Islet precursor cell (in vitro differentiated cells): ENCODE measurements around the gene ESRRG.

Experiments used
- DNase-seq: peaks from one replicate; pipeline ENCODE4 v3.0.0-alpha.2; 2018

Gene ESRRG

DNA sequence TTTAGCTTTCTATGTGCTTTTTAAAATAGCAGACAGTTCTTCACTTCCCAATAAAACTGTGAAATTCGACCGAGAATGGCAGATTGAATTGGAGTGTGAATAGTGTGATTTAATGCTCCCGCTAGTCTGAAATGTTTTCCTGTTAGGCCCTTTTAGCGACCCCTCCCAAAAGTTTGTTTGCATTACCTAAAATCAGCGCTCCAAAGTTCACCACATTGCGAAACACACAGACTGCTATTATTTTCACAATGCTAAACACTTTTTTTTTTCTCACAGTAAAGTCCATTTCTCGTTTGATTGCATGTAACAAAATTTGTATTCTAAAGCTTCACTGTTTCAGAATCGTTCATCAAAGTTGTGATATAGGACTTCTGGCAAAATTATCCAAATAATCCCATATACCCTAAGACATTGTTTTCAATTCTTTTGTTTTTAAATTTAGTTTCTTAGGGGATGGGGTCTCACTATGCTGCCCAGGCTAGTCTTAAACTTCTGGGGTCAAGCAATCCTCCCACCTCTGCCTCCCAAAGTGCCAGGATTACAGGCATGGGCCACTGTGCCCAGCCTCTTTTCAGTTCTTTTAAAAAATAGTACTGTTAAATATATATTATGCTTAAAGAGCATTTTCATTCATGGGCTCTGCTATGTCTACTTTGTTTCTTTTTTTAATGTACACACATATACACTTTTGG lies 223.5 kb downstream of the ESRRG start:
- DNase-seq = no peak

DNA sequence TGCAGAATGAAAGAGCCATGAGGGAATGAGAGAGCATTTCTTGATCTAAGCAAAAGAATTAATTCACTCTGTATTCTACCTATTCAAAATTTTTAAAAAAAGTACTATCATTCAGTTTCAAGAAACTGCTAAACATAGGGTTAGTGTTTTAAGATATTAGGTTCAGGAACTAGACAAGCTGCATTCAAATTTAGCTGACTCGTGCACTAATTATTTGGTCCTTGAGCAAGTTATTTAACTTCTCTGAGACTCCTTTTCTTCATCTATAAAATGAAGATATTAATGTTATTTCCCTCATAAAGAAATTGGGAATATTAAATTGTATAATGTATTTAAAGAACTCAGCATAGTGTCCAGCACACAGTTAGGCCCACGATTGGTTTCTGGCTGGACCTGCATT lies 225.0 kb downstream of the ESRRG start:
- no peak for DNase-seq

DNA sequence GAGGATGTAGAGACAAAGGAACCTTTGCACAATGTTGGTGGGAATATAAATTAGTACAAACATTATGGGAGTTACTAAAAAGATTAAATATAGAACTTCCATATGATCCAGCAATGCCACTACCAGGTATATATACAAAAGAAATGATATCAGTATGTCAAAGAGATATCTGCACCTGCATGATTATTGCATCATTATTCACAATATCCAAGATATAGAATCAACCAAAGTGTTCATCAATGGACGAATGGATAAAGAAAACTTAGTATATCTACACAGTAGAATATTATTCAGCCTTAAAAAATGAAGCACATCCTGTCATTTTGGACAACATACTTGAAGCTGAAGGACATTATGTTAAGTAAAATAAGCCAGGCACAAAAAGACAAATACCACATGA lies 238.2 kb downstream of the ESRRG start:
- no peak for DNase-seq

DNA sequence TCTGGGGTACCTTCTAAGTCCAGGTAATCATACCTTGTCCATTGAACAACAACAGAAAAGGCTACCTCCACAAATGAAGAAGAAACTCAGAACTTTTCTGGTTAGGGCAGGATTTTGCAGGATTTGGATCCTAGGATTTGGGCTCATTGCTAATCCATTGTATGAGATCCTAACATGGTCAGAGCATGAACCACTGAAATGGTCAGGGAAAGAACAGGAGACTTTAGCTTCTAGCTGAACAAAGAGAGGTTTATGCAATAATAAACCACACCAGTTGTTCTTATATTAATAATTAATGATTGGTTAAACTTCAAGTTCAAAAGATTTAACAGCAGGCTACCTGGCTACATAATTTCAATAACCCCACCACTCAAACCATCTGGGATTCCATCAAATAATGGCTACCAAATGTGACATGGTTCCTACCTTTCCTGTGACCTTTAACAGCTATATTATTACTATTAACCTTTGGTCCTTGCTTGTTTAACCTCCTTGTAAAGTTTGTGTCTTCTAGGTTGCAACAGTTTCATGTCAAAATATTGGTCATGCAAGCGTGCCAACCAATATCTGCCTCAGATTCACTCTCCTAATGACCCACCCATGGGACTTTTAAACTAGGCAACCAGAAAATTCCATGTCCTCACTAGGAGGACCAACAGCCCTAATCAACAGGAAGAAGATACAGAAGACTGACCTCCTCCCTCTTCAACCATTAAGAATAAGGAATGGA lies 239.4 kb downstream of the ESRRG start:
- DNase-seq = no peak

DNA sequence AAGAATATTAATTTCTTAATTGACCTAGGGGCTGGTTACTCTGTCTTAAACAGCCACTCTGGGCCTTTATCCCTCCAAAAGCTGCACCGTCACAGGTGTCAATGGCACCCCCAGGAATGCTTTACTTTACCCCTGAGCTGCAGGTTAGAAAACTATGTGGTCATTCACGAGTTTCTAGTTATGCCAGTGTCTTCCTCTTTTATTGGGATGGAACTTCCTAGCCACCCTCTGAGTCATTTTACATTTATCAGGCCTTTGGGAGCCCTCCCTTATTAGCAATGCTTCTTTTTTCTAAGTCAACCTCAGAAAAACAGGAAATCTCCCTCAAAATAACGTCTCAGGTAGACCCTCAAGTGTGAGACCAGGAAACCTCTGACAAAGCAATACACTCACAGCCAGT lies 240.6 kb downstream of the ESRRG start:
- no peak for DNase-seq

DNA sequence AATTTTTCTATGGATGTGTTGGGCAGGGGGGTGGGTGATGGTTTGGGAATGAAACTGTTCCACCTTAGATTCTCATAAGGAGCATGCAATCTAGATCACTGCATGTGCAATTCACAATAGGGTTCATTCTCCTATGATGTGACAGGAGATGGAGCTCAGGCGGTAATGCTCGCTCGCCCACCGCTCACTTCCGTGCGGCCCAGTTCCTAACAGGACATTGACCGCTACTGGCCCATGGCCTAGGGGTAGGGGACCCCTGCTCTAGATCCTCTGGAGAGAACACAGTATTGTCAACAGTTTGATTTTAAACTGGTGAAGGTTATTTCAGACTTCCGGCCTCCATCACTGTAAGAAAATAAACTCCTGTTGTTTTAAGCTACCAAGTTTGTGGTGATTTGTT lies 245.0 kb downstream of the ESRRG start:
- DNase-seq = no peak

DNA sequence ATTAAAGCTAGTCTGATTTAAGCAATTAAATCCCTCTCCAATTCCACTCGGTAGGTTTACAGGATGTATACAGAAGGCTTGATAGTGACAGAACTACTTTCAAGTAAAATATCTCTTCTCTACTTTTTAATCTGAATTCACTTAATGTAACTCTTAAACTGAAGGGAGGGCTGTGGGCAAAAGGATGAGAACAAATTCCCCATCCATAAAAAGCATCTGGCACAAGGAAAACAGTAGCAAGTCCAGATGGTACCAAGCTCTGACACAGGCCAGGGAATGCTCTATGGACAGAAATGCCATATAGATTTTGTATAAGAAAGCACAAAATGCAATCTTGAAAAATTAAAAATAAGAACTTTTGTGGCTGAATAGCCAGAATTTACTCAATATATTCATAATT lies 246.9 kb downstream of the ESRRG start:
- no peak for DNase-seq

DNA sequence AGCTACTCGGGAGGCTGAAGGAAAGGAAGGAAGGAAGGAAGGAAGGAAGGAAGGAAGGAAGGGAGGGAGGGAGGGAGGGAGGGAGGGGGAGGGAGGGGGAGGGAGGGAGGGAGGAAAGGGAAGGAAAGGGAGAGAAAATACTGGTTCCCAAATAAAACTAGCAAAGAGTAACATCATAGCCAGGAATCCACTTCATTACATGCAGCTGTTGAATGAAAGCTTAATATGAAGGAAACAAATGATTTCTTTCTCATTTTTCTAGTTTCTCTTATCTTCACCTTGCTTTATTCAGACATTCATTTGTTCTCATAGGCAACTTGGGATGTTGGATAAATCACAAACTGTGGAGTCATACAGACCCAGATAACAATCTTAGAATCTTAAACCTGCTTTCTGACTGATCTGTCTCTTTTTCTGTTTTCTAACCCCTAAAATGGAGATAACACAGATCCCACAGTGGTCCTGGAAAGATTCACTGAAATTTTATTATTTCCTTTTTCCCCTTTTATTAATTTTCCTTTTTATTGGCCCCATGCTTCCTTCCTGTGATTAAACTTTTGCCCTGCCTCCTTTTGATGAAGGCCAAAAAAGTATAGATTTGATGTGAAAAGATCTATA lies 247.5 kb downstream of the ESRRG start:
- no peak for DNase-seq

DNA sequence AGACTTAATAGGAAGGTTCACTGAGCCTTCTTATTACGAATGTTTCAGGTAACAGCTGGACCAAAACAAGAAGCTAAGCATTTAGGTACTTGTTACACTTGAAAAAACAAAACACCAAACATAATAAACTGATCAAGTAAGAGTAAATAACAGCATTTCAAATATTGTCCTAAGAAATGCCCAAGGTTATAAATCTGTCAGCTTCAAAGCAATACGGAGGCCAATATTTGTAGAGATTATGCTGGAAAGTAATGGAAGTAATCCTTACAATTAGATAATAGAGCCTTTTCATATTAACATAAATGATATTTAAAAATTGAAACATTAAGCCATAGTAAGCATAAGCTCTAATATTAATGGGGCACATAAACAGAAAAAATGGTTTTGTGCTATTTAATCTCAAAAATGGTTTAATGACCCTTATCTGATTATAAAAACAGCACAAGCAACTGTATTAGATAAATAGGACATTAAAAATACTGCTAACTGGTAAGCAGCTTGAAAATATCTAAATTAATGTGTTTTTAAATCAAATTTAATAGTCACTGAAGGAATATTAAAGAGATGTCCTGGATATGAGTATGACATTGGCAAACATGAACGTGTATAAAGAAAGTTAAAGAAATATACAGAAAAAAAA lies 256.9 kb downstream of the ESRRG start:
- DNase-seq = no peak

DNA sequence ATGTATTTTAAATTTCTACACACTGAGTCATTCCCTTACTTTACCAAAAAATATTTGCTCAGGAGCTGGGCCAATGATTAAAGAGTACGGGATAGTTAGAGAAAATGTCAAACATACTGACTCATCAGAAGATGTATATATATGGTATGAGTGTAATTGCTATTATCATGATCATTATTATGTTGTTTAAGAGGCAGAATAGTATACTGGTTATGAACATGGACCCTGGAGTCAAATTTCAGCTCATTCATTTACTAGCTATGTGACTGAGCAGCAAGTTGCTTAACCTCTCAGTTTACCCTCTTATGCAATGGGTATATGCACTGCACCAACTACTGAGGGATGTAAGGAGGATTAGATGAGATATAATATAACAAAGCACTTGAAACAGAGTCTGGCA lies 258.7 kb downstream of the ESRRG start:
- no peak for DNase-seq

DNA sequence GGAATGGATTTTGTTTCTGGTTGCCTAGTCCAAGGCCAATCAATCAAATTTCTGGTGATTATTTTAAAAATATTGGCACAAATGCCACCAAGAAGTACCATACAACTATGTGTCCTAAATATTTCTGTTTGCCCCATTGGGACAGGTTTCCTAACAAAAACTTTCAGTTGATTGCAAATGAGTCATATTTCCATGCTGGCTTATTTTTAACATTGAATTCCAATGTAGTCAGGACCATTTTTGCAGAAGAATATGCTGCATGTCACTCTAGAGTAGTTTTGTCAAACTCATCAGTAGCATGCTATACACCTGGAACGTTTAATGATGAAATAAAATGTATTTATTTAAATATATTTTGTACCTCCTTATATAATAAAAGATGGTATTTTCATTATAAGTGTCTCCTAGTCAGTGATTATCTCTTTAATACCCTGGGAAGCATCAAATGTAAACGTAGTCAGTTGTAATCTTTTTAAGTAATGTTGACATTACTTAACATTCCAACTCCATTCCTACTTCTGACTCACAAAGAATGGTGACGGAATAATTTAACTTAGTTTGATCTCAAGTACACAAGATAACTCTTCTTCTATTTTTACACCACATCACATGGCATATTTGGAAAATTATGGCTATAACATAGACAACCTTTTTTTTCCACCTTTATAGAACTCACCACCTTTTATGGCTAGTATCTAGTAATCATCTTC lies 261.0 kb downstream of the ESRRG start:
- no peak for DNase-seq

DNA sequence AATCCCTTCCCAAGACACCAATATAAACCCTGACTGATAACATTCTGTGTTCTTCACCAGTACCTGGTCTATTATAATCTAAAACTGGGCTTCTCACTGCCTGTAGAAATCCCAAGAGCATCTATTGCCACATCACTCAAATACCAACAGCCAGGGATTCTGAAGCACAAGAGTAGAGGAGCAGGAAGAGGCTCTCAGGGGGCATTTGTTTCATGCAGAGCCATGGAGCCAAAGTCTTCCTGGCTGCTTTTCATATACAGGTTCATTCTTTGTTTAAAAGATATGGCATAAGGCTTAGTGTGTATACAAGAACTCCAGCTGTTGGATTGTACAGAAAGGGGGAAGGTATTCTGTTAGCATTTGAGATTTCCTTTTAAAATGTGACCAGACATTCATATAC lies 261.8 kb downstream of the ESRRG start:
- DNase-seq = no peak

DNA sequence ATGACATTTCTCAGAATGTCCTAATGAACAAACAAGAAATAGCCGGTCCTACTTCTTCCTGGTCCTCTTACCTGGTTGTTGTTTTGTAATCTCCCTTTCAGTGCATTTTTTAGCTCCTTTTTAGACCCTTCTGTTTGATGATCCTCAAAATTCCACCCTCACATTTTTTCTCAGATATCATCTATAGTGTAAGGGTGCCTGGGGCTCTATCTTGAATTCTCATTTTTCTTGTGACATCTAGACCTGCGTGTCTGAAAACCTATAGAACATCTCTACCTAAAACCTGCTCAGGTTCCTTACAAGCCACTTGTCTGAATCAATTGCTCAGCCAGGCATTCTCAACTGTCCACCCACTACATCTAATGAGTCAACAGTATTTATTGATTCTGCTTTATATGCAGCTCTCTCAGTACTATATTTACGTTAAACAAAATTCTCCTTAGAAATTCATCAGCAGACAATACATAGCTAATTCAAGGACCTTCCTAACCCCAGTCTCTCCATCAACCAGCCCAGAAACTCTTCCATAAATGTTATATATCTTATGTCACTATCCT lies 263.5 kb downstream of the ESRRG start:
- DNase-seq = no peak

DNA sequence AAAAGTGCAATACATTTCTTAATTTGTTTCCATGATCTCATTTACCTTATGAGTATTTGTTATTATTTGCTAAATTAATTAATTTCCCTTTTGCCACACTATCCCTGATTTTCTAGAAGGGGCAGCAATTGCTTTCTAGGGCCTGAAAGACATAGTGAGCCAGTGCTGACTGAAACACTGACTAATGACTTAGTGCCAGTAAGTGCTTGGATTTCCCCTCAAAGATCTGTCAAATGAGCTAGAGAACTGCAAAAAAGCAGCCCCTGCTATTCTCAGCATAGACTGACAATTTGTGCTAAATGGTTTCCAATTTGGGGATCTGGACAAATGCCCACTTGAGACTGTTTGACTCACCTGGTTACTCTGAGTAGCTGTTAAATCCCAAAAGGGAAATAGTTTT lies 264.4 kb downstream of the ESRRG start:
- no peak for DNase-seq

DNA sequence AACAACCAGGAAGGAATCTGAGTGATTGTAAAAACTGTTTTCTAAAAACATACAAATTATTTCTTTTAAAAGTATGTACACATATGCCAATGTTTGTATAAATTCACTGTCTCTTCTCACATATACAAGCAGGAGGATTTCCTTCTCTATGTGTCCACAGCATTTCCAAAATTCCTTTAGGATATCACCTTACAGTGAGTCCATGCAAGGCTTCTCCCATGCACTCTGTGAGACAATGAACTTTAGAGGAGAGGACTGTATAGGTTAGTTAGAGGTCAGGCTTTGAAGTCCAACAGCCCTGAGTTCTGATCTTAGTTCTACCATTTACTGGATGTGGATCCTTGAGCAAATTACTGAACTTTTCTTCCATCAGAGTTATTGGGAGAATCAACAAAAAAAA lies 265.9 kb downstream of the ESRRG start:
- no peak for DNase-seq

DNA sequence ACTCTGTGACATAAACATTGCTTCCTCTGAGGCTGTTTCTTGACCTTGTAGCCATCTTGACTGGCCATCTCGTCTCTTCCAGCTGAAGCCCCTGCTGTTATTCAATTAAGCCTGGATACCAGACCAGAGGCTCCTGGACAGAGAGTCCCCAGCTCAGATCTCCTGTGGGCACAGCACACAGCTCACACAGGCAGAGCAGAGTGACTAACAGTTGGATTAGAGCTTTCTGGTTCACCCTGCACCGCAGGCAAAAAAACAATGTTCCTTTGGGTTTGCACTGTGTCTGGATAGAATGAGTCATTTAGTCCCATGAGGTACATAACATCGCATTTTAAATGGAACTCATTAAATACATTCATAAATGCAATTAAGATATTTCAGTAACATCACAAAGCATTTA lies 266.5 kb downstream of the ESRRG start:
- DNase-seq = peak; percentile 86

DNA sequence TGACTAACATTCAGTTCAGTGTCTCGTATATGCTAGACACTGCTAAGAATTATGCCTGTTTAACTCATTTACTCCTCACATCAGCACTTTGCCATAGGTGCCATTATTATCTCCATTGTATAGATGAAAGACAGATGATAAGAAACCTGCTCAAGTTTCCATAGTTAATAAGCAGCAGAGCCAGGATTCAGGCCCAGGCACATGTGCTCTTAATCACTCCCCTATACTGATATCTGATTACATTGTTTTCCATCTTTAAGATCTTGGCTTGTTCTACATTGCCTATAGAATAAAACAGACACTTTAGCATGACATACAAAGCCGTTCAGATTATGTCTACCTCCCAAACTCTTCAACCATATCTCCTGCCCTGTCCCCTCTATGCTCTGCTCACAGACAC lies 269.5 kb downstream of the ESRRG start:
- DNase-seq = no peak
